Stomach (tissue), 9 donors: ENCODE measurements around the gene FAM120B. TPM values are rescaled to one million over a fixed set of nuclear protein-coding genes. Genes with fewer than 3 reads are reported as not detected.
A peak's percentile ranks its signal among the peaks of the same experiment; 100 is the strongest.

Experiments
- DNase-seq, 2 donors: peaks; one replicate each; pipeline versions ENCODE4 v3.0.0 to v3.0.0-alpha.2; 2013 to 2019
- H3K27ac ChIP-seq, 5 donors: fragments of 200-600 bp in 4 of 5; sonication (generic) in 4 of 5; one replicate each; pipeline ENCODE4 v1.5.1; 2013 to 2019; ENCODE audit warnings: mild to moderate bottlenecking in 1 of 5, moderate library complexity in 1 of 5
- H3K27me3 ChIP-seq, 3 donors: fragments of 200-600 bp; sonication (generic); one replicate each; pipeline ENCODE4 v1.5.1; 2017 to 2019; ENCODE audit warnings: mixed run types in 1 of 3
- H3K36me3 ChIP-seq, 4 donors: fragments of 200-600 bp; sonication (generic); 1 replicate in 3 of 4; 2 replicates in 1 of 4; pipeline ENCODE4 v1.5.1; 2016 to 2019
- H3K4me1 ChIP-seq, 4 donors: fragments of 200-600 bp; sonication (generic); one replicate each; pipeline ENCODE4 v1.5.1; 2016 to 2019
- H3K4me3 ChIP-seq, 4 donors: fragments of 200-600 bp; sonication (generic) in 3 of 4; one replicate each; pipeline ENCODE4 v1.5.1; 2016 to 2019; ENCODE audit warnings: mild to moderate bottlenecking in 1 of 4
- H3K9me3 ChIP-seq, 4 donors: fragments of 200-600 bp; sonication (generic); one replicate each; pipeline ENCODE4 v1.5.1; 2016 to 2019
- EP300 ChIP-seq: sonication (generic); formaldehyde crosslinking; IDR thresholded peaks from one replicate; pipeline ENCODE4 v1.6.1; 2017; ENCODE audit warnings: antibody characterized with exemption
- POLR2A ChIP-seq, 4 donors: fragments of 450-650 bp; IDR thresholded peaks; one replicate each; pipeline ENCODE4 v1.6.1; 2016; ENCODE audit warnings: antibody characterized with exemption in 4 of 4, control low read depth in 2 of 4, mild to moderate bottlenecking in 1 of 4, moderate library complexity in 1 of 4
- POLR2AphosphoS5 ChIP-seq, 3 donors: sonication (generic); formaldehyde crosslinking; IDR thresholded peaks; one replicate each; pipeline ENCODE4 v1.6.1; 2016; ENCODE audit warnings: antibody characterized with exemption in 3 of 3
- WGBS, 5 donors: extraction: QIAGEN DNeasy Blood & Tissue Kit in 3 of 5; methylation state at CpG; one replicate each; pipeline versions ENCODE4 v1.1.5 to v1.1.7; 2013 to 2018; 5-methylcytosine and 5-hydroxymethylcytosine counted together
- intact Hi-C: fragments of 100-400 bp; cut with DNase I; formaldehyde crosslinking; loops from one replicate; pipeline ENCODE4 v1.15.1; 2023; ENCODE audit warnings: low total_unique reads
- polyA plus RNA-seq, 3 donors: library from polyadenylated mRNA; stranded (reverse); fragments of 200-250 nt; gene quantifications; one replicate each; pipeline ENCODE4 v1.2.3, GENCODE V29; 2013
- total RNA-seq, 5 donors: library from RNA; depleted of rRNA; stranded (reverse); fragments of >200 nt; gene quantifications; one replicate each; pipeline versions ENCODE4 v1.1.0 to v1.2.3, GENCODE V29; 2014 to 2016
- TF ChIP-seq, protein P1 (sequence below), 7 experiments: fragments of 450-650 bp in 4 of 7; fragments of 200-600 bp in 3 of 7; sonication (generic) in 3 of 7; IDR thresholded peaks; one replicate each; pipeline ENCODE4 v1.5.1; 2016 to 2019; ENCODE audit warnings: antibody characterized with exemption in 7 of 7, control low read depth in 2 of 7, mild to moderate bottlenecking in 1 of 7
- donor health status: healthy with polysubstance abuse.
- donor health status: Bipolar disorder and iron deficiency.
- donor health status: healthy.

FAM120B gene
- total and polyA plus RNA-seq, 8 donors: 6.4 to 66.5 (median 27.3) TPM

DNA sequence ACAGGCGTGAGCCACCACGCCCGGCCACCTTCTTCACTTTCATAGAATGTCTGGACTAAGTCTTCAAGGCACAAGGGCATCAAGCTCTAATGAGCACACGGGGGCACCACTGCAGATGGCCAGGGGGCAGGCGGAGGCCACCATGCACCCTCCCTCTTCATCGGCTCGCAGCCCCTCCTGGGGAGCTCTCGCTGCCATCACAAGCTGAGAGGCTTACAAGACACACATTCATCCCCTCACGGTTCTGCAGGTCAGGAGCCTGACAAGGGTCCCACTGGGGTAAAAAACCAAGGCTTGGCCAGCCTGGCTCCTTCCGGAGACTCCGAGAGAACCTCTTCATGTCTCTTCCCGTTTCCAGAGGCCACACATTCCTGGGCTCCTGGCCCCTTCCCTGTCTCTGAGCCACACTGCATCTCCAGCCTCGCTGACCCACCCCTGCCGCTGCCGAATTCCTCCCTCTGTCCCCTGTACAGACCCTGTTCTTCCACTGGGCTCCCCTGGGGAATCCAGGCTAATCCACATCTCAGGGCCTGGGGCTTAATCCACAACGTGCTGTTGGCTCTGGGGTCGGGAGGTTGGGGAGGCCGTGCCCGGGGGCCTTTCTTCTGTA lies 35.5 kb upstream of the FAM120B start:
- Histone ChIP-seq H3K27ac (no peak overlapping the region), H3K4me3 (no peak overlapping the region), H3K36me3 (no peaks in the 10 kb centered on the region), H3K4me1 (peaks cover 5 to 12% (median 8%) of the 10 kb centered on the region in 4 donors), H3K9me3 (no peaks in the 10 kb centered on the region), H3K27me3 (peaks cover 0 to 22% (median 0%) of the 10 kb centered on the region in 3 donors)
- intact Hi-C loops: no loop called here
- no peak for DNase-seq
- TF ChIP-seq, protein P1, sequence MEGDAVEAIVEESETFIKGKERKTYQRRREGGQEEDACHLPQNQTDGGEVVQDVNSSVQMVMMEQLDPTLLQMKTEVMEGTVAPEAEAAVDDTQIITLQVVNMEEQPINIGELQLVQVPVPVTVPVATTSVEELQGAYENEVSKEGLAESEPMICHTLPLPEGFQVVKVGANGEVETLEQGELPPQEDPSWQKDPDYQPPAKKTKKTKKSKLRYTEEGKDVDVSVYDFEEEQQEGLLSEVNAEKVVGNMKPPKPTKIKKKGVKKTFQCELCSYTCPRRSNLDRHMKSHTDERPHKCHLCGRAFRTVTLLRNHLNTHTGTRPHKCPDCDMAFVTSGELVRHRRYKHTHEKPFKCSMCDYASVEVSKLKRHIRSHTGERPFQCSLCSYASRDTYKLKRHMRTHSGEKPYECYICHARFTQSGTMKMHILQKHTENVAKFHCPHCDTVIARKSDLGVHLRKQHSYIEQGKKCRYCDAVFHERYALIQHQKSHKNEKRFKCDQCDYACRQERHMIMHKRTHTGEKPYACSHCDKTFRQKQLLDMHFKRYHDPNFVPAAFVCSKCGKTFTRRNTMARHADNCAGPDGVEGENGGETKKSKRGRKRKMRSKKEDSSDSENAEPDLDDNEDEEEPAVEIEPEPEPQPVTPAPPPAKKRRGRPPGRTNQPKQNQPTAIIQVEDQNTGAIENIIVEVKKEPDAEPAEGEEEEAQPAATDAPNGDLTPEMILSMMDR (IDR thresholded peaks at IDR 0.05): no peak
- TF ChIP-seq POLR2A (IDR thresholded peaks at IDR 0.05): no peak
- WGBS, 5 donors: 89 to 96% (median 94%) methylated on average over 11 to 19 of the region's 19 CpGs

DNA sequence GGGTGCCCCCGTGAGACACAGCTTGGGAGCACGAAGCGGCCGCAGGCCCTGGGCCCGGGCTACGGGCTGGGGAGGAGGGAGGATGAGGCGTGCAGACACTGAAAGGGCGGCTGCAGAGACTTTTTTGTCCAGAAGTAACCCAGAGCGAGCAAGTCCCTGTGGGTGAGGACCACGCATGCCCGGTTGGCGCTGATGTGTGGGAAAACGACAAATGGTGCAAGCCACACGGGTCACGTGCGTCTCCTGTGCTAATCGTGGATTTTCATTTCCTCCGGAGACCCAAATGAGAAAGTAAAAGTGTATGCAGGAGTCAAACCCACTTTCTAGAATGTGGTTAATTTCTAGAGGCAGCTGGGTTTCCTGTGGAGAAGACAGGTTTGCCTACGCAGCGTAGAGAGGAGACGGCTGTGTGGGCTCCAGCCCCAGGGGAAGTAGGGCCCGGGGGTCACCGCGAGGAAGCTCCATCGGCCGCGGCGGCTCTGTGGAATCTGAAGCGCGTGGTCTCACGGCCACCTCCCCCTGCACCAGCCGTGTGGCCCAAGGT lies 34.7 kb upstream of the FAM120B start:
- H3K27ac ChIP-seq: no peak overlapping the region
- intact Hi-C loops: no loop called here
- peak in 1 of 2 donors; percentile 75 for DNase-seq
- no peaks in the 10 kb centered on the region for H3K36me3 ChIP-seq
- H3K4me3 ChIP-seq: peak overlapping the region in 3 of 4 donors; percentile 13 to 26 (median 15)
- peaks cover 0 to 22% (median 0%) of the 10 kb centered on the region in 3 donors for H3K27me3 ChIP-seq
- WGBS, 5 donors: 68 to 88% (median 78%) methylated on average over 24 to 32 of the region's 32 CpGs
- H3K4me1 ChIP-seq: peaks cover 0 to 7% (median 6%) of the 10 kb centered on the region in 4 donors
- no peaks in the 10 kb centered on the region for H3K9me3 ChIP-seq
- TF ChIP-seq POLR2A (IDR thresholded peaks at IDR 0.05) (no peak), POLR2AphosphoS5 (IDR thresholded peaks at IDR 0.05) (no peak), EP300 (no peak)
- TF ChIP-seq, protein P1 (IDR thresholded peaks at IDR 0.05): no peak

DNA sequence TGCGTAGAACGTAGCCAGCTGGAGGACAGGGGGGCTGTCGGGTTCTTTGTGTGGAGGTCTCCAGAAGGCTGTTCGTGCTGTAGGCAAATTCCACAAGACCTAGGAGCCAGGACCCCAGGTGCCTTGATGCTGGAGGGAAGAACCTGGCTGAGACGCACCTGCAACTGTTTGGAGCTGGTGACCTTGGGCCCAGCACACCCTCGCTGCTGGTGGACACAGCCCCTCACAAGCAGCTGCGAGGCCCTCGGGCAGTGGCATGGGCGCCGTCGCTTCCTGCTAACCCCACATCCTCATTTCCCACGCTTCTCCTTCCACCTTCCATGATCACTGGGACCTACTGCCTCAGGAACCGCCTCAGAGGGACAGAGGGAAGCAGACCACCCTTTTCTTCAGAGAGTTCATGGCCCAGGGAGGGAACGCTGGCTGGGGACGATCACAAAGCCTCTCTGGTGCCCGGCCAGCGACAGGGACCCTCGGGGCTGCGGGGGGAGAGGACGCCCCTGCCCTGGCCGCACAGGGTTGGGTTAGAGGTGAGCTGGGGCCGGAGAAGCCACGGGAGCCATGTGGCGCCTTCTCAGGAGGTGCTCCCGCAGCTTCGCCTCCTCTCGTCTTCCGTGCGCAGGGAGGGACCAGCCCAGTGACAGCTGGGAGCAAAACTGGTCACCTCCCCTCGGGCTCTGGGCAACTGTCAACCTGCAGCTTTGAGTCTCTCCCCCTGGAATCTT lies 34.1 kb upstream of the FAM120B start:
- DNase-seq: no peak
- Histone ChIP-seq H3K27ac (no peak overlapping the region), H3K36me3 (no peaks in the 10 kb centered on the region), H3K4me1 (peaks cover 0 to 10% (median 7%) of the 10 kb centered on the region in 4 donors), H3K4me3 (peak overlapping the region in 3 of 4 donors; percentile 13 to 26 (median 15)), H3K27me3 (peaks cover 0 to 22% (median 0%) of the 10 kb centered on the region in 3 donors), H3K9me3 (no peaks in the 10 kb centered on the region)
- no peak for TF ChIP-seq POLR2AphosphoS5 (IDR thresholded peaks at IDR 0.05)
- no peak for TF ChIP-seq EP300
- TF ChIP-seq, protein P1 (IDR thresholded peaks at IDR 0.05): no peak
- TF ChIP-seq POLR2A (IDR thresholded peaks at IDR 0.05): no peak
- WGBS, 5 donors: 75 to 88% (median 82%) methylated on average over 18 to 30 of the region's 30 CpGs
- intact Hi-C loops: no loop called here

DNA sequence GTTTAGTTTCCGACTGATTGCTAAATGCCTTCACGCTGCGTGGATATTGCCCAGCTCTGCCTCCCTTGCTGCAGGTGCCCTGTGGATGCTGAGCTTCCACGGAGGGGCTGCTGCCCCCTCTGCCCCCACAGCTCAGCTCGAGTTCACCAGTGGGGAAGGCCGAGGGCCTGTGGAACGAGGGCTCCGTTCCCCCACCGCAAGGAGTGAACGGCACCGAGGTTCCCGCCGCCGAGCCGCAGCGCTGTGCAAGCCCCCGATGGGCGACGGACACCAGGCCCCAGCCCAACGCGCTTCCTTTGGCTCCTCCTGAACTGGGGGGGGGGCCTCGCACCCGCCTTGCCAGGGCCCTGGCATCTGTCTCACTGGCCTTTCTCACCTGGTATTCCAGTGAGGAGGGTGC lies 33.4 kb upstream of the FAM120B start:
- 93 to 95% (median 95%) methylated on average over 12 to 23 of the region's 23 CpGs for WGBS, 5 donors
- intact Hi-C loops: no loop called here
- Histone ChIP-seq H3K27me3 (peaks cover 0 to 22% (median 0%) of the 10 kb centered on the region in 3 donors), H3K27ac (no peak overlapping the region), H3K4me1 (peaks cover 0 to 10% (median 8%) of the 10 kb centered on the region in 4 donors), H3K4me3 (no peak overlapping the region), H3K9me3 (no peaks in the 10 kb centered on the region), H3K36me3 (no peaks in the 10 kb centered on the region)
- DNase-seq: no peak
- no peak for TF ChIP-seq EP300
- TF ChIP-seq, protein P1 (IDR thresholded peaks at IDR 0.05): no peak
- TF ChIP-seq POLR2AphosphoS5 (IDR thresholded peaks at IDR 0.05): no peak
- no peak for TF ChIP-seq POLR2A (IDR thresholded peaks at IDR 0.05)
